ENCODE results near the gene BET1. TPM values are rescaled to one million over a fixed set of nuclear protein-coding genes. Genes with fewer than 3 reads are reported as not detected.

BET1 gene
- total RNA-seq, 1 donor from 2014 or later = 60.7 TPM

- Histone ChIP-seq H3K27me3 (no peaks in the 10 kb centered on the region), H3F3A (ENCODE audit: low read depth) (no peaks in the 10 kb centered on the region), H3K9ac (no peak overlapping the region), H3K27ac (no peak overlapping the region), H3K9me3 (ENCODE audit: low read depth) (no peaks in the 10 kb centered on the region), H3K79me2 (ENCODE audit: low read depth) (no peaks in the 10 kb centered on the region), H3K4me3 (no peak overlapping the region), H2AFZ (replicated peaks) (no peak overlapping the region), H3K36me3 (no peaks in the 10 kb centered on the region), H3K4me2 (no peak overlapping the region), H4K20me1 (ENCODE audit: low read depth) (no peaks in the 10 kb centered on the region), H3K4me1 (no peaks in the 10 kb centered on the region)
- Mint-ChIP-seq H3K9me3 (no peaks in the 10 kb centered on the region), H3K4me1 (no peaks in the 10 kb centered on the region), H3K27ac (no peak overlapping the region), H3K36me3 (no peaks in the 10 kb centered on the region), H3K4me3 (no peak overlapping the region), H3K27me3 (ENCODE audit: insufficient read depth, low read depth) (no peaks in the 10 kb centered on the region)
- DNase-seq (ENCODE audit: low spot score) = no peak
- no peak for TF ChIP-seq EZH2phosphoT487 (IDR thresholded peaks at IDR 0.05)
Measured at GRCh38 chr7:93949423-93949822, 54.7 kb downstream of the BET1 start.

GRCh38 chr7:93948873-93949272 lies 55.3 kb downstream of the BET1 start:
- Histone ChIP-seq H3F3A (ENCODE audit: low read depth) (no peaks in the 10 kb centered on the region), H3K4me3 (no peak overlapping the region), H3K79me2 (ENCODE audit: low read depth) (no peaks in the 10 kb centered on the region), H4K20me1 (ENCODE audit: low read depth) (no peaks in the 10 kb centered on the region), H2AFZ (replicated peaks) (no peak overlapping the region), H3K9ac (no peak overlapping the region), H3K36me3 (no peaks in the 10 kb centered on the region), H3K4me1 (no peaks in the 10 kb centered on the region), H3K4me2 (no peak overlapping the region), H3K27me3 (no peaks in the 10 kb centered on the region), H3K9me3 (ENCODE audit: low read depth) (no peaks in the 10 kb centered on the region), H3K27ac (no peak overlapping the region)
- Mint-ChIP-seq H3K4me1 (no peaks in the 10 kb centered on the region), H3K9me3 (no peaks in the 10 kb centered on the region), H3K4me3 (no peak overlapping the region), H3K36me3 (no peaks in the 10 kb centered on the region), H3K27ac (no peak overlapping the region), H3K27me3 (ENCODE audit: insufficient read depth, low read depth) (no peaks in the 10 kb centered on the region)
- TF ChIP-seq EZH2 (IDR thresholded peaks at IDR 0.05) (no peak), CTCF (IDR thresholded peaks at IDR 0.05) (no peak), EZH2phosphoT487 (IDR thresholded peaks at IDR 0.05) (no peak)
- no peak for DNase-seq (ENCODE audit: low spot score)

- Mint-ChIP-seq H3K27me3 (ENCODE audit: insufficient read depth, low read depth) (no peaks in the 10 kb centered on the region), H3K4me1 (no peaks in the 10 kb centered on the region), H3K27ac (no peak overlapping the region), H3K36me3 (no peaks in the 10 kb centered on the region), H3K4me3 (no peak overlapping the region), H3K9me3 (no peaks in the 10 kb centered on the region)
- Histone ChIP-seq H3K27ac (no peak overlapping the region), H3F3A (ENCODE audit: low read depth) (no peaks in the 10 kb centered on the region), H3K36me3 (no peaks in the 10 kb centered on the region), H2AFZ (replicated peaks) (no peak overlapping the region), H3K79me2 (ENCODE audit: low read depth) (no peaks in the 10 kb centered on the region), H4K20me1 (ENCODE audit: low read depth) (no peaks in the 10 kb centered on the region), H3K9ac (no peak overlapping the region), H3K27me3 (no peaks in the 10 kb centered on the region), H3K9me3 (ENCODE audit: low read depth) (no peaks in the 10 kb centered on the region), H3K4me1 (no peaks in the 10 kb centered on the region), H3K4me3 (no peak overlapping the region), H3K4me2 (no peak overlapping the region)
- TF ChIP-seq EZH2phosphoT487 (IDR thresholded peaks at IDR 0.05) (no peak), EZH2 (IDR thresholded peaks at IDR 0.05) (no peak), CTCF (IDR thresholded peaks at IDR 0.05) (no peak)
- DNase-seq (ENCODE audit: low spot score) = no peak
Measured at GRCh38 chr7:93948106-93948505, 56.0 kb downstream of the BET1 start.

GRCh38 chr7:93945756-93946535 lies 58.2 kb downstream of the BET1 start:
- no peaks in the 10 kb centered on the region for H3K36me3 ChIP-seq
- H3K4me1 ChIP-seq = no peaks in the 10 kb centered on the region
- H3K4me3 ChIP-seq = no peak overlapping the region
- Mint-ChIP-seq H3K27me3 (ENCODE audit: insufficient read depth, low read depth) (peaks cover 1% of the 10 kb centered on the region), H3K4me1 (no peaks in the 10 kb centered on the region), H3K4me3 (no peak overlapping the region), H3K9me3 (no peaks in the 10 kb centered on the region), H3K27ac (no peak overlapping the region), H3K36me3 (no peaks in the 10 kb centered on the region)
- no peak for DNase-seq (ENCODE audit: low spot score)
- H4K20me1 ChIP-seq (ENCODE audit: low read depth) = no peaks in the 10 kb centered on the region
- H3F3A ChIP-seq (ENCODE audit: low read depth) = no peaks in the 10 kb centered on the region
- H3K27ac ChIP-seq = no peak overlapping the region
- no peak overlapping the region for H2AFZ ChIP-seq (replicated peaks)
- H3K9ac ChIP-seq = no peak overlapping the region
- H3K9me3 ChIP-seq (ENCODE audit: low read depth) = no peaks in the 10 kb centered on the region
- H3K79me2 ChIP-seq (ENCODE audit: low read depth) = no peaks in the 10 kb centered on the region
- no peak overlapping the region for H3K4me2 ChIP-seq
- no peaks in the 10 kb centered on the region for H3K27me3 ChIP-seq
- no peak for TF ChIP-seq CTCF (IDR thresholded peaks at IDR 0.05)
- TF ChIP-seq EZH2 (IDR thresholded peaks at IDR 0.05) = no peak
- TF ChIP-seq EZH2phosphoT487 (IDR thresholded peaks at IDR 0.05) = no peak
